Measurements from ENCODE around the gene PSMA7.

Gene PSMA7

GRCh38 chr20:62143081-62143956 is at the start of gene PSMA7, which contains the start of gene SS18L1:
PSMA7 (minus strand) TSS chr20:62143394; CDS start chr20:62143303, 91 bp downstream.
SS18L1 (plus strand) TSS chr20:62143769; CDS start chr20:62143821, 52 bp downstream.
- peak; percentile 69 to 78 (median 70) for DNase-seq (ENCODE audit: low read depth in 4 of 4, low spot score in 1 of 4)

GRCh38 chr20:62192635-62193034 is 49.4 kb upstream of the PSMA7 start:
- no peak for DNase-seq (ENCODE audit: low read depth in 4 of 4, low spot score in 1 of 4)

GRCh38 chr20:62191781-62192559 is 48.8 kb upstream of the PSMA7 start:
- DNase-seq (ENCODE audit: low read depth in 4 of 4, low spot score in 1 of 4), result no peak

GRCh38 chr20:62190639-62191411 is 47.6 kb upstream of the PSMA7 start:
- DNase-seq (ENCODE audit: low read depth in 4 of 4, low spot score in 1 of 4), result no peak

GRCh38 chr20:62186887-62187866 is 44.0 kb upstream of the PSMA7 start:
- DNase-seq (ENCODE audit: low read depth in 4 of 4, low spot score in 1 of 4), result no peak

GRCh38 chr20:62186096-62186426 is 42.9 kb upstream of the PSMA7 start:
- no peak for DNase-seq (ENCODE audit: low read depth in 4 of 4, low spot score in 1 of 4)

GRCh38 chr20:62183426-62184142 is 40.4 kb upstream of the PSMA7 start:
- no peak for DNase-seq (ENCODE audit: low read depth in 4 of 4, low spot score in 1 of 4)

GRCh38 chr20:62182469-62183425 is 39.6 kb upstream of the PSMA7 start, which contains the start of gene MTG2:
MTG2 (plus strand) TSS chr20:62183028; CDS start chr20:62193421, 10,393 bp downstream.
- peak; percentile 84 to 92 (median 90) for DNase-seq (ENCODE audit: low read depth in 4 of 4, low spot score in 1 of 4)

GRCh38 chr20:62181808-62182207 is 38.6 kb upstream of the PSMA7 start:
- DNase-seq (ENCODE audit: low read depth in 4 of 4, low spot score in 1 of 4), result no peak

- DNase-seq (ENCODE audit: low read depth in 4 of 4, low spot score in 1 of 4), result no peak
Measured at GRCh38 chr20:62179162-62179504, 35.9 kb upstream of the PSMA7 start.

- DNase-seq (ENCODE audit: low read depth in 4 of 4, low spot score in 1 of 4), result no peak
Measured at GRCh38 chr20:62178316-62179161, 35.3 kb upstream of the PSMA7 start.

GRCh38 chr20:62177307-62177706 is 34.1 kb upstream of the PSMA7 start:
- DNase-seq (ENCODE audit: low read depth in 4 of 4, low spot score in 1 of 4), result no peak

- no peak for DNase-seq (ENCODE audit: low read depth in 4 of 4, low spot score in 1 of 4)
Measured at GRCh38 chr20:62176866-62177265, 33.7 kb upstream of the PSMA7 start.

GRCh38 chr20:62175711-62176110 is 32.5 kb upstream of the PSMA7 start:
- DNase-seq (ENCODE audit: low read depth in 4 of 4, low spot score in 1 of 4), result no peak

GRCh38 chr20:62174870-62175624 is 31.9 kb upstream of the PSMA7 start:
- no peak for DNase-seq (ENCODE audit: low read depth in 4 of 4, low spot score in 1 of 4)

GRCh38 chr20:62174021-62174804 is 31.0 kb upstream of the PSMA7 start:
- DNase-seq (ENCODE audit: low read depth in 4 of 4, low spot score in 1 of 4), result no peak

Data from stimulated activated CD4-positive, alpha-beta T cell treated with anti-CD3 and anti-CD28 coated beads, Interleukin-1b, Interleukin-23, amount 100 ng/mL, for 24 hours (primary cell).